B cell (primary cell): Measurements from ENCODE around the gene HCN2. TPM values are rescaled to one million over a fixed set of nuclear protein-coding genes. Genes with fewer than 3 reads are reported as not detected.

ENCODE experiments used
- ATAC-seq: fragments of 200-7000 bp; cut with Tn5 transposase; one replicate; pipeline ENCODE4 v1.10.0; 2021; ENCODE audit warnings: low read depth, mild to moderate bottlenecking, moderate number of reproducible peaks, moderate library complexity
- CTCF ChIA-PET: fragments of 350-600 bp; sonication (Branson Sonifier 250); formaldehyde crosslinking; loops from one replicate; lab custom pipeline; 2021; ENCODE audit warnings: antibody characterized with exemption, inconsistent platforms; lab: Charles Lee
- POLR2A ChIA-PET: fragments of 350-600 bp; sonication (Branson Sonifier 250); formaldehyde crosslinking; loops from one replicate; lab custom pipeline; 2021; ENCODE audit warnings: antibody characterized with exemption; lab: Charles Lee
- DNase-seq: peaks from one replicate; pipeline ENCODE4 v3.0.0; 2013
- H2AFZ ChIP-seq: 2 replicates; pipeline ENCODE4 v1.6.1; 2012; ENCODE audit warnings: mild to moderate bottlenecking, low read depth, low read length; ENCODE audit not compliant: insufficient read depth, poor library complexity, severe bottlenecking
- H3K27ac ChIP-seq, 2 donors: 1 replicate in 1 of 2; 2 replicates in 1 of 2; pipeline ENCODE4 v1.5.1; 2012 to 2013; ENCODE audit warnings: low read length in 2 of 2, mild to moderate bottlenecking in 2 of 2, moderate library complexity in 1 of 2
- H3K27me3 ChIP-seq, 4 experiments: fragments of 200-600 bp in 1 of 4; sonication (generic) in 1 of 4; replicated peaks in 1 of 4; 1 replicate in 2 of 4; 2 replicates in 2 of 4; pipeline versions ENCODE4 v1.6.1 to v1.7.0; 2013 to 2016; ENCODE audit warnings: low read length in 3 of 4, mild to moderate bottlenecking in 2 of 4, mixed read lengths in 1 of 4, moderate library complexity in 1 of 4; ENCODE audit not compliant: insufficient read depth in 4 of 4, control insufficient read depth in 3 of 4; ENCODE audit errors: control extremely low read depth in 1 of 4
- H3K36me3 ChIP-seq, 2 experiments: replicated peaks in 1 of 2; 1 replicate in 1 of 2; 2 replicates in 1 of 2; pipeline versions ENCODE4 v1.6.1 to v1.7.1; 2013; ENCODE audit warnings: low read length in 1 of 2; ENCODE audit not compliant: insufficient read depth in 2 of 2, control insufficient read depth in 1 of 2; ENCODE audit errors: control extremely low read depth in 1 of 2, extremely low read depth in 1 of 2
- H3K4me1 ChIP-seq, 2 donors: fragments of 200-600 bp in 1 of 2; sonication (generic) in 1 of 2; 1 replicate in 1 of 2; 2 replicates in 1 of 2; pipeline versions ENCODE4 v1.5.1 to v1.6.1; 2013 to 2017; ENCODE audit warnings: low read length in 2 of 2; ENCODE audit not compliant: control insufficient read depth in 2 of 2, insufficient read depth in 2 of 2
- H3K4me2 ChIP-seq: replicated peaks from 2 replicates; pipeline ENCODE3; 2012; ENCODE audit warnings: mild to moderate bottlenecking, low read depth, low read length; ENCODE audit not compliant: poor library complexity, severe bottlenecking
- H3K4me3 ChIP-seq, 5 experiments: fragments of 200-600 bp in 1 of 5; sonication (generic) in 1 of 5; 1 replicate in 3 of 5; 2 replicates in 2 of 5; pipeline versions ENCODE4 v1.5.1 to v1.7.0; 2011 to 2016; ENCODE audit warnings: low read length in 4 of 5, mild to moderate bottlenecking in 4 of 5, low read depth in 2 of 5, control low read depth in 1 of 5, moderate library complexity in 1 of 5; ENCODE audit not compliant: insufficient read depth in 1 of 5; ENCODE audit errors: control extremely low read depth in 1 of 5, extremely low read depth in 1 of 5
- H3K79me2 ChIP-seq: fragments of 200-600 bp; sonication (generic); one replicate; pipeline ENCODE4 v1.6.0; 2016; ENCODE audit warnings: low read length; ENCODE audit not compliant: control insufficient read depth, insufficient read depth
- H3K9ac ChIP-seq: fragments of 200-600 bp; sonication (generic); 2 replicates; pipeline ENCODE4 v1.6.1; 2017; ENCODE audit warnings: mild to moderate bottlenecking, low read length, moderate library complexity
- H3K9me3 ChIP-seq, 3 donors: one replicate each; pipeline versions ENCODE4 v1.6.1 to v1.7.1; 2013; ENCODE audit warnings: low read length in 2 of 3; ENCODE audit not compliant: control insufficient read depth in 2 of 3, insufficient read depth in 1 of 3; ENCODE audit errors: control extremely low read depth in 1 of 3
- H4K20me1 ChIP-seq: 2 replicates; pipeline ENCODE4 v1.6.0; 2012; ENCODE audit warnings: mild to moderate bottlenecking, low read length; ENCODE audit not compliant: insufficient read depth, control insufficient read depth, poor library complexity, severe bottlenecking
- H3K27ac Mint-ChIP-seq: one replicate; pipeline ENCODE4 v1.8.0; 2021; ENCODE audit warnings: mixed read lengths
- H3K27me3 Mint-ChIP-seq: one replicate; pipeline ENCODE4 v1.8.0; 2021; ENCODE audit warnings: mixed read lengths
- H3K4me1 Mint-ChIP-seq: one replicate; pipeline ENCODE4 v1.8.0; 2021; ENCODE audit warnings: mixed read lengths
- H3K4me3 Mint-ChIP-seq: one replicate; pipeline ENCODE4 v1.8.0; 2021; ENCODE audit warnings: mixed read lengths
- H3K9me3 Mint-ChIP-seq: one replicate; pipeline ENCODE4 v1.8.0; 2022; ENCODE audit warnings: mixed read lengths; ENCODE audit not compliant: insufficient read depth
- CTCF ChIP-seq: fragments of 200-600 bp; IDR thresholded peaks from one replicate; pipeline ENCODE4 v1.8.0; 2022; ENCODE audit warnings: antibody characterized with exemption, mild to moderate bottlenecking
- EZH2 ChIP-seq: IDR thresholded peaks from 2 replicates; pipeline ENCODE4 v1.6.1; 2012; ENCODE audit warnings: borderline replicate concordance, low read depth, mild to moderate bottlenecking, moderate library complexity, low read length; ENCODE audit not compliant: insufficient read depth, poor library complexity, severe bottlenecking
- WGBS: methylation state at CpG from one replicate; pipeline ENCODE4 v1.1.5; 2013; ENCODE audit warnings: missing lambda C conversion rate; ENCODE audit not compliant: insufficient coverage; 5-methylcytosine and 5-hydroxymethylcytosine counted together
- intact Hi-C: fragments of 100-400 bp; cut with micrococcal nuclease; formaldehyde crosslinking; loops from one replicate; pipeline ENCODE4 v1.10.0; 2022
- polyA plus RNA-seq: library from polyadenylated mRNA; depleted of rRNA; stranded (reverse); fragments of >200 nt; gene quantifications from 2 replicates; pipeline ENCODE4 v1.2.3, GENCODE V29; 2012
- total RNA-seq, 2 donors: library from RNA; stranded (reverse); fragments of 120-200 nt in 1 of 2; gene quantifications; 1 replicate in 1 of 2; 2 replicates in 1 of 2; pipeline versions ENCODE4 v1.2.3 to v1.2.4, GENCODE V29; 2013 to 2022

HCN2 gene
- total and polyA plus RNA-seq, 2 donors (not counting 1 experiment from before 2014, with no cell fraction given): 0.27 to 0.57 TPM

- Histone ChIP-seq H3K4me2 (no peak overlapping the region), H3K27ac (no peak overlapping the region), H3K27me3 (peaks cover 0 to 31% (median 12%) of the 10 kb centered on the region in 4 experiments), H3K36me3 (no peaks in the 10 kb centered on the region), H3K4me1 (peaks cover 8 to 12% of the 10 kb centered on the region in 2 donors), H4K20me1 (no peaks in the 10 kb centered on the region), H3K79me2 (no peaks in the 10 kb centered on the region), H3K4me3 (no peak overlapping the region), H3K9ac (no peak overlapping the region), H3K9me3 (peaks cover 0 to 30% (median 0%) of the 10 kb centered on the region in 3 donors), H2AFZ (no peak overlapping the region)
- Mint-ChIP-seq H3K4me3 (no peak overlapping the region), H3K27me3 (peaks cover 13% of the 10 kb centered on the region), H3K4me1 (peaks cover 11% of the 10 kb centered on the region), H3K9me3 (no peaks in the 10 kb centered on the region), H3K27ac (no peak overlapping the region)
- ATAC-seq (peak; percentile 31), DNase-seq (no peak)
- no peak for TF ChIP-seq EZH2
- no peak for TF ChIP-seq CTCF
- intact Hi-C loops: no loop called here
- CTCF ChIA-PET: no interaction called here
- POLR2A ChIA-PET: no interaction called here
- WGBS: 59% methylated on average over 8 of the region's 9 CpGs
Measured at GRCh38 chr19:593505-593904, 3.8 kb downstream of the HCN2 start.

DNA sequence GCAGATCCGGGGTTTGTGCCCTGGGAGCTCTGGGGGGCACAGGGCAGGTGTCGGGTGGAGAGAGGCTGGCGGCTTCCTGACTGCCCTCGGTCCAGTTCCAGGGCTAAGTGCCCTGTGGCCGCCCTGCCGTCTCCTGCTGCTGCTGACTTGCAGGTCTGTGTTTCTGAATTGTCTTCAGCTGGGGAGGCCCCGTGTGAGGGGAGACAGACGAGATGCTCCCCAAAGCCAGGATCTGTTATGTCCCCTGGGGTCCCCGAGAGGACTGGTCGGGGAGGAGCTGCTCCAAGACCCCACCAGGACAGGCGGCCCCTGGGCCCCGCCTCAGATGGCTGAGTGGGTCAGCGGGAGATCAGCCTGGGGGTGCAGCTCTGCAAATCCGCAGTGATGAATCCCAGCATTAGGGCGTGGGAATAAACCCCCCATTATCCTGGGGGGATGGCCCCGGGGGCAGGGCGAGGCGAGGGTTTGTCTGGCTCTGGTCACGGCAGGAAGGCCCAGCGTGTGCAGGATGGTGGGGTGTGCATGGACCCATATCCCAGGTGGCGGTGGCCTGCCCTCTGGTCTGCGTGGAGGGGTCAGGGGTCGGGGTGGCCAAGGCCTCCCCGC is 4.7 kb downstream of the HCN2 start:
- Histone ChIP-seq H3K9ac (no peak overlapping the region), H3K4me2 (no peak overlapping the region), H3K27ac (no peak overlapping the region), H3K79me2 (no peaks in the 10 kb centered on the region), H4K20me1 (no peaks in the 10 kb centered on the region), H3K4me3 (no peak overlapping the region), H3K9me3 (peaks cover 0 to 26% (median 0%) of the 10 kb centered on the region in 3 donors), H3K4me1 (peaks cover 0 to 3% of the 10 kb centered on the region in 2 donors), H3K27me3 (peaks cover 0 to 22% (median 8%) of the 10 kb centered on the region in 4 experiments), H2AFZ (no peak overlapping the region), H3K36me3 (no peaks in the 10 kb centered on the region)
- peaks cover 6% of the 10 kb centered on the region for H3K4me1 Mint-ChIP-seq
- POLR2A ChIA-PET: no interaction called here
- WGBS: 74% methylated on average over 24 of the region's 24 CpGs
- H3K27me3 Mint-ChIP-seq: peaks cover 10% of the 10 kb centered on the region
- DNase-seq: no peak
- ATAC-seq: no peak
- H3K27ac Mint-ChIP-seq: no peak overlapping the region
- CTCF ChIA-PET: no interaction called here
- TF ChIP-seq EZH2 (no peak), CTCF (no peak)
- no peaks in the 10 kb centered on the region for H3K9me3 Mint-ChIP-seq
- intact Hi-C loops: no loop called here
- no peak overlapping the region for H3K4me3 Mint-ChIP-seq
